ENCODE measurements around the gene MRFAP1L1. TPM values are rescaled to one million over a fixed set of nuclear protein-coding genes. Genes with fewer than 3 reads are reported as not detected.

MRFAP1L1 gene
- total and polyA plus RNA-seq, 10 of the 15 experiments (the other 5 are each of a cell fraction or from before 2014, with no cell fraction given) = 30.6 to 85.1 (median 52.9) TPM

DNA sequence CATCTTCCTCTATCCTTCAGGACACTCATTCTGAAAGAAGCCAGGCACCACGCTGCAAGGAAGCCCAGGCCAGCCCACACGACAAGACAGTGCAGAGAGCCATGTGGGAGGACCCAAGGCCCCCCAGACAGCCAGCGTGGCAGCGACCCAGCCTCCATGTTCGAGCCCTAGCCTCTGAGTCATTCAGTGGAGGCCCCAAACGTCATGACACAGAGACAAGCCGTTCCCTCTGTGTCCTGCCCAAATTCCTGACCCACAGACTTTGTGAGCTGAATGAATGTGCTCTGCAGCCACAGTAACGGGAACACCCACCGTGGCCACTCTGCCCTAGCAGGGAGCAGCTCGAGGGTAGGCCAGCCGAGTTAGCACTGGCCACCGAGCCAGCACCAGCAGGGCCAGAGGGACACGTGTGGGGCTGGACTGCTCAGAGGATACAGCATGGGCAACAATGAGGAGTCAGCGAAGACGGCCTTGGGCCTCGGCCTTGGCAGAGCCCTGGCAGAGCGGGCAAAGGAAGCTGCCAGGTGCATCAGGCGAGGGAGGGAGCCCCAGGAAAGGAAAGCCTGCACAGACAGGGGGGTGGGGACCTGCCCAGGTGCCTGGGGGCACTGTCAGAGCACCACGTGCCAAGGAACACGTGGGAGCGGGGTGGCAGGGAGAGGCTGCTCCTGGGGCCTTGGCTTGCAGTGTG is 14.9 kb upstream of the MRFAP1L1 start:
- ATAC-seq (no peak), FAIRE-seq (no peak), DNase-seq (ENCODE audit: low read depth, low spot score) (no peak)
- Histone ChIP-seq H3K4me2 (ENCODE audit: control insufficient read depth, insufficient read depth) (no peak overlapping the region), H3K9me3 (replicated peaks; ENCODE audit: control insufficient read depth, insufficient read depth, low read length) (no peaks in the 10 kb centered on the region), H4K20me1 (ENCODE audit: control insufficient read depth, insufficient read depth) (no peaks in the 10 kb centered on the region), H3K79me2 (ENCODE audit: control insufficient read depth, insufficient read depth, low read length) (no peaks in the 10 kb centered on the region), H3K27ac (ENCODE audit: control insufficient read depth, insufficient read depth) (no peak overlapping the region), H3K4me1 (ENCODE audit: control insufficient read depth, insufficient read depth, low read length) (peaks cover 7% of the 10 kb centered on the region), H3K27me3 (replicated peaks in 1 of 2; ENCODE audit: control insufficient read depth in 2 of 2, insufficient read depth in 2 of 2, low read length in 1 of 2) (no peaks in the 10 kb centered on the region), H3K9ac (ENCODE audit: control insufficient read depth, insufficient read depth, low read length) (no peak overlapping the region), H3K36me3 (ENCODE audit: control insufficient read depth in 2 of 2, insufficient read depth in 2 of 2, low read length in 1 of 2) (no peaks in the 10 kb centered on the region), H3K4me3 (no peak overlapping the region), H2AFZ (ENCODE audit: control insufficient read depth, low read depth, low read length) (no peak overlapping the region)
- POLR2A ChIA-PET = no interaction called here
- TF ChIP-seq BCL11A (IDR thresholded peaks at IDR 0.05; ENCODE audit: low read depth, low read length) (no peak), HDAC6 (IDR thresholded peaks at IDR 0.05; ENCODE audit: unreplicated experiment) (no peak), SMAD1 (IDR thresholded peaks at IDR 0.05; ENCODE audit: low read depth, partially characterized antibody) (no peak), ZNF207 (IDR thresholded peaks at IDR 0.05; ENCODE audit: borderline replicate concordance) (no peak), CBX5 (IDR thresholded peaks at IDR 0.05; ENCODE audit: low read depth) (no peak), RCOR1 (conservative IDR thresholded peaks at IDR 0.05; ENCODE audit: low read depth, low read length) (no peak), TARDBP (IDR thresholded peaks at IDR 0.05; ENCODE audit: borderline replicate concordance) (no peak), SMC3 (IDR thresholded peaks at IDR 0.05; ENCODE audit: borderline replicate concordance, low read length) (no peak), TCF12 (IDR thresholded peaks at IDR 0.05; ENCODE audit: low read depth, low read length) (no peak), MTA3 (IDR thresholded peaks at IDR 0.05; ENCODE audit: borderline replicate concordance, low read length) (no peak), HDAC2 (IDR thresholded peaks at IDR 0.05) (no peak), CHD1 (IDR thresholded peaks at IDR 0.05; ENCODE audit: low read depth, low read length) (no peak), SP1 (IDR thresholded peaks at IDR 0.05; ENCODE audit: low read depth, low read length) (no peak), IKZF1 (conservative IDR thresholded peaks at IDR 0.05) (no peak), SUZ12 (IDR thresholded peaks at IDR 0.05; ENCODE audit: unreplicated experiment) (no peak), CREB1 (IDR thresholded peaks at IDR 0.05; ENCODE audit: low read depth) (no peak), DPF2 (IDR thresholded peaks at IDR 0.05) (no peak)
- TF ChIP-seq, protein P1, sequence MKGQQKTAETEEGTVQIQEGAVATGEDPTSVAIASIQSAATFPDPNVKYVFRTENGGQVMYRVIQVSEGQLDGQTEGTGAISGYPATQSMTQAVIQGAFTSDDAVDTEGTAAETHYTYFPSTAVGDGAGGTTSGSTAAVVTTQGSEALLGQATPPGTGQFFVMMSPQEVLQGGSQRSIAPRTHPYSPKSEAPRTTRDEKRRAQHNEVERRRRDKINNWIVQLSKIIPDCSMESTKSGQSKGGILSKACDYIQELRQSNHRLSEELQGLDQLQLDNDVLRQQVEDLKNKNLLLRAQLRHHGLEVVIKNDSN (IDR thresholded peaks at IDR 0.05; ENCODE audit: borderline replicate concordance, extremely low read length, insufficient read depth, low read depth, low read length) = no peak
- TF ChIP-seq, protein P2, sequence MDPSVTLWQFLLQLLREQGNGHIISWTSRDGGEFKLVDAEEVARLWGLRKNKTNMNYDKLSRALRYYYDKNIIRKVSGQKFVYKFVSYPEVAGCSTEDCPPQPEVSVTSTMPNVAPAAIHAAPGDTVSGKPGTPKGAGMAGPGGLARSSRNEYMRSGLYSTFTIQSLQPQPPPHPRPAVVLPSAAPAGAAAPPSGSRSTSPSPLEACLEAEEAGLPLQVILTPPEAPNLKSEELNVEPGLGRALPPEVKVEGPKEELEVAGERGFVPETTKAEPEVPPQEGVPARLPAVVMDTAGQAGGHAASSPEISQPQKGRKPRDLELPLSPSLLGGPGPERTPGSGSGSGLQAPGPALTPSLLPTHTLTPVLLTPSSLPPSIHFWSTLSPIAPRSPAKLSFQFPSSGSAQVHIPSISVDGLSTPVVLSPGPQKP (IDR thresholded peaks at IDR 0.05; ENCODE audit: low read depth, low read length) = no peak
- RAD21 ChIA-PET (ENCODE audit: unreplicated experiment) = interaction anchor here (1.4 kb wide), 1 partner anchor 149 kb away, joined by 5 read pairs; no protein-coding TSS in a partner anchor
- intact Hi-C loops (cut with micrococcal nuclease; ENCODE audit: unreplicated experiment) = no loop called here
- WGBS (ENCODE audit: insufficient coverage, insufficient replicate concordance, low lambda C conversion rate, missing lambda C conversion rate) = 40% methylated on average over 21 of the region's 21 CpGs
- in situ Hi-C loops (cut with MboI) = loop anchor here (5.0 kb wide), 2 partner anchors 143 to 348 kb away; no protein-coding TSS in a partner anchor
- SMC1A ChIA-PET (ENCODE audit: uncharacterized antibody, unreplicated experiment) = interaction anchor here (0.7 to 1.8 kb wide), 2 partner anchors 105 to 149 kb away, joined by 3 to 5 read pairs; no protein-coding TSS in a partner anchor
- BruUV-seq (replicated peaks) = no TSS peak
- CTCF ChIA-PET = interaction anchor here (0.7 kb wide), 1 partner anchor 175 kb away, joined by 3 read pairs; no protein-coding TSS in a partner anchor

Measured in GM12878 (cell line).